Stimulated activated CD8-positive, alpha-beta memory T cell treated with anti-CD3 and anti-CD28 coated beads, Interleukin-4, amount 100 ng/mL, for 1 hour (primary cell): ENCODE measurements around the gene C2CD4C.
"Not testable (repeated sequence)": the region's sequence is repeated elsewhere in the genome, so short reads cannot be mapped to it uniquely, and the experiment has no call there.

Experiments
- DNase-seq, 2 donors: peaks; one replicate each; pipeline ENCODE4 v3.0.0-alpha.2; 2020; ENCODE audit warnings: low read depth in 2 of 2, low spot score in 1 of 2

The C2CD4C gene

DNA sequence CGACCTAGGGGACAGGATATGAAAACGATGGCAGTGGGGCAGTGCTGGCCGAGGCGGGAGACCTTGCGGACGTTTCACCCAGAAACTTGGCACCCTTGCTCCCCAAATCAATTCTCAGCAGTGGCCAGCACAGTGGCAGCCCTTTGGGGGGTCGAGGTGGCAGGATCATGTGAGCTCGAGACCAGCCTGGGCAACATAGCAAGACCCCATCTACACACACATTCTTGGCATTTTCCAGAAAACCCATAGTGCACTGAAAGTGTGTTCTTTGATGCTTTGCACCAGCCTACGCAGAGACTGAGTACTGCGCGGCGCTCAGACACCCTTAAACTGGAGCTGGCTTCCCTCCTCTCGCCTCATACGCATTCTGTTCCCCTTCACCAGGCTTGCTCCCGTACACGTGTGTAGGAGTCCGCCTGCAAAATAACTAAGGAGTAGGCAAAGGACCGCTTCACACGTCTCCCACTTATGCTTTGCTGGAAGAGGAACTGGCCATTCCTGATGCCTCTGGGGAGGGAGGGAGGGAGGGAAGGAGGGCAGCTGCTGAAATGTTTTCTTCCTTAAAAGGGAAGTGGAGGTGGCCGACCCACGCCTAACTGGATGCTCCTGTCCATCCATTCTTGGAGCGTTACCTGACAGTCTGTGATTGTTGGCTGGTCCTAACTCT, 40.9 kb downstream of the C2CD4C start:
- no peak for DNase-seq

- no peak for DNase-seq
Measured at GRCh38 chr19:367561-367960, 41.4 kb downstream of the C2CD4C start.

- DNase-seq, result no peak
Measured at GRCh38 chr19:366951-367350, 42.0 kb downstream of the C2CD4C start.

GRCh38 chr19:366205-366783, 42.7 kb downstream of the C2CD4C start:
- DNase-seq, result no peak

- DNase-seq, result no peak
Measured at GRCh38 chr19:364496-365287, 44.3 kb downstream of the C2CD4C start.

DNA sequence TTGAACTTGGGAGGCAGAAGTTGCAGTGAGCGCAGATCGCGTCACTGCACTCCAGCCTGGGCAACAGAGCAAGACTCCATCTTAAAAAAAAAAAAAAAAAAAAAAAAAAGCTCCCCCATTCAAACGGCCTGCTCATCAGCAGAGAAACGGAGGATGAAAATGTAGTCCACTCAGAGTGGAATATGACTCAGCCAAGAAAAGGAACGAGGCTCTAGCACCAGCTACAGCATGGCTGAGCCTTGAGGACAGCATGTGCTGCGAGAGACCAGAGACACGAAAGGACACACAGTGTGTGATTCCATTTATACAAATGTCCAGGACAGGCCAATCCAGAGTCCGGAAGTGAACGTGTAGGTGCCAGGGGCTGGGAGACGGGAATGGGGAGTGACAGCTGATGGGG, 46.3 kb downstream of the C2CD4C start:
- DNase-seq, result no peak

GRCh38 chr19:362154-362553, 46.8 kb downstream of the C2CD4C start:
- DNase-seq, result no peak

DNA sequence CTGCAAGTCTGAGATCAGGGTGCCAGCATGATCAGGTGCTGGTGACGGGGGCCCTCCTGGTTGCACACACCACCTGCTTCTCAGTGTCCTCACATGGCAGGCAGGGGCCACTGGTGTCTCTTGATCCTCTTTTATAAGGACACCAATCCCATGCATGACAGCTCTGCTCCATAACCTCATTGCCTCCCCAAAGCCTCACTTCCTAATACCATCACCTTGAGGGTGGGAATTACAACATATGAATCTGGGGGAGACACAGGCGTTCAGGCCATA, 49.4 kb downstream of the C2CD4C start:
- no peak for DNase-seq

- DNase-seq, result not testable (repeated sequence)
Measured at GRCh38 chr19:355536-355935, 53.4 kb downstream of the C2CD4C start.
